Adipocyte (in vitro differentiated cells): ENCODE data around the gene NIPAL4.
A peak's percentile ranks its signal among the peaks of the same experiment; 100 is the strongest.
"Not testable (repeated sequence)": the region's sequence is repeated elsewhere in the genome, so short reads cannot be mapped to it uniquely, and the experiment has no call there.

Source experiments
- DNase-seq: peaks from one replicate; pipeline ENCODE4 v3.0.0-alpha.2; 2015; ENCODE audit warnings: low read depth
- H3K27me3 ChIP-seq: replicated peaks from 2 replicates; pipeline ENCODE4 v1.7.0; 2013; ENCODE audit warnings: mild to moderate bottlenecking, low read length, moderate library complexity; ENCODE audit not compliant: control insufficient read depth, insufficient read depth
- H3K36me3 ChIP-seq: 2 replicates; pipeline ENCODE4 v1.7.0; 2013; ENCODE audit warnings: low read length, mild to moderate bottlenecking, moderate library complexity; ENCODE audit not compliant: control insufficient read depth, insufficient read depth, severe bottlenecking
- H3K4me1 ChIP-seq: 2 replicates; pipeline ENCODE4 v1.7.0; 2013; ENCODE audit warnings: mild to moderate bottlenecking, low read length, moderate library complexity; ENCODE audit not compliant: control insufficient read depth, insufficient read depth
- H3K4me3 ChIP-seq: 2 replicates; pipeline ENCODE4 v1.7.0; 2013; ENCODE audit warnings: mild to moderate bottlenecking, low read length, moderate library complexity
- H3K9ac ChIP-seq: 2 replicates; pipeline ENCODE4 v1.7.0; 2013; ENCODE audit warnings: mild to moderate bottlenecking, low read length, moderate library complexity
- H3K9me3 ChIP-seq: 2 replicates; pipeline ENCODE4 v1.7.0; 2013; ENCODE audit warnings: mild to moderate bottlenecking, low read length, moderate library complexity; ENCODE audit not compliant: control insufficient read depth

Gene NIPAL4

GRCh38 chr5:157477814-157478494, 17.9 kb downstream of the NIPAL4 start:
- no peak overlapping the region for H3K9ac ChIP-seq
- peaks cover 5% of the 10 kb centered on the region for H3K4me1 ChIP-seq
- peaks cover 2% of the 10 kb centered on the region for H3K27me3 ChIP-seq
- no peaks in the 10 kb centered on the region for H3K36me3 ChIP-seq
- no peak overlapping the region for H3K4me3 ChIP-seq
- no peaks in the 10 kb centered on the region for H3K9me3 ChIP-seq
- no peak for DNase-seq

DNA sequence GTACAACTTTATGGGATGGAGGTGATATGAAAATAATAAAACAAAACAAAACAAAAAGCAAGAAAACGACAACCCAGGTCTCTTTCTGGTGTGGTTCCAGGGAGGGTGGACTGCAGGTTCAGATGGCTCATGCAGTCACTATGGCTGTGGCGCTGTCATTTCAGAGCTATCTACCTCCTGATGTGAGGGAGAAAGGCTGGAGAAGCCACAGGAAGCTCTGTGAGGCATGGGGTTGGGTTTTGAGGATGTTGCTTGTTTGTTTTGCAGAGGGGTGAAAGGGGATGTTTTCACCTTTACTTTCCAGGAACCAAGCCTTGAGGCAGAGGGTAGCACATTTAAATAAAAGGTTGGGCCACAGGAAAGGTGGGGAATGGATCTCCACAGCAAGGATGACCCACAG, 18.7 kb downstream of the NIPAL4 start:
- Histone ChIP-seq H3K4me3 (no peak overlapping the region), H3K36me3 (no peaks in the 10 kb centered on the region), H3K27me3 (peaks cover 2% of the 10 kb centered on the region), H3K9me3 (no peaks in the 10 kb centered on the region), H3K9ac (no peak overlapping the region), H3K4me1 (no peaks in the 10 kb centered on the region)
- no peak for DNase-seq

DNA sequence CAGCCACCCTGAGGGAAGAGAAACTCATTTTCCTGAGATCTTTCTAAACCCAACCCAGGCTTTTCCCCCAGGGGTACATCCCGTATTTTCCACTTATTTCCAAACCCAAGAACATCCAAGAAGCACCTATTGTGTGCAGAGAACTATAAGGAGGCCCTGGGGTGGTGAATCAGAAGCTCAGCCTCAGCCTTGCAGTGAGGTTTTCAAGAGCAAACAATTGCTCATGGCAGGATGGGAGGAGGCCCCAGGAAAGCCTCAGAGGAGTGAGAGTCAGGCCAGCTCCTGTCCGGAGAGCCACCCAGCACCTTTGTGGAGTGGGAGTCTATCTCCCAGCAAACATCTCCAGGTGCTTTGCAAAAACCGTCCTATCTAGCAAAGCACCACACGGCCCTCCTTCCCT, 19.2 kb downstream of the NIPAL4 start:
- H3K27me3 ChIP-seq: peaks cover 2% of the 10 kb centered on the region
- no peaks in the 10 kb centered on the region for H3K4me1 ChIP-seq
- H3K4me3 ChIP-seq: no peak overlapping the region
- no peak overlapping the region for H3K9ac ChIP-seq
- no peaks in the 10 kb centered on the region for H3K9me3 ChIP-seq
- H3K36me3 ChIP-seq: no peaks in the 10 kb centered on the region
- no peak for DNase-seq

GRCh38 chr5:157479612-157480510, 19.8 kb downstream of the NIPAL4 start:
- H3K9me3 ChIP-seq: no peaks in the 10 kb centered on the region
- H3K36me3 ChIP-seq: no peaks in the 10 kb centered on the region
- H3K4me3 ChIP-seq: no peak overlapping the region
- H3K4me1 ChIP-seq: peaks cover 7% of the 10 kb centered on the region
- no peak overlapping the region for H3K9ac ChIP-seq
- DNase-seq: no peak
- peaks cover 2% of the 10 kb centered on the region for H3K27me3 ChIP-seq

GRCh38 chr5:157481265-157481664, 21.3 kb downstream of the NIPAL4 start:
- Histone ChIP-seq H3K4me3 (no peak overlapping the region), H3K9ac (no peak overlapping the region), H3K36me3 (no peaks in the 10 kb centered on the region), H3K27me3 (peaks cover 2% of the 10 kb centered on the region), H3K4me1 (peaks cover 10% of the 10 kb centered on the region), H3K9me3 (no peaks in the 10 kb centered on the region)
- DNase-seq: no peak

GRCh38 chr5:157481666-157482065, 21.7 kb downstream of the NIPAL4 start:
- H3K9ac ChIP-seq: no peak overlapping the region
- H3K4me1 ChIP-seq: peaks cover 10% of the 10 kb centered on the region
- no peak overlapping the region for H3K4me3 ChIP-seq
- H3K36me3 ChIP-seq: no peaks in the 10 kb centered on the region
- H3K27me3 ChIP-seq: peaks cover 2% of the 10 kb centered on the region
- no peaks in the 10 kb centered on the region for H3K9me3 ChIP-seq
- DNase-seq: no peak

GRCh38 chr5:157482702-157483101, 22.7 kb downstream of the NIPAL4 start:
- not testable (repeated sequence) for H3K36me3 ChIP-seq, H3K9me3 ChIP-seq, H3K4me3 ChIP-seq, H3K9ac ChIP-seq, DNase-seq, H3K27me3 ChIP-seq
- peaks cover 10% of the 10 kb centered on the region for H3K4me1 ChIP-seq

- no peaks in the 10 kb centered on the region for H3K36me3 ChIP-seq
- H3K4me1 ChIP-seq: peaks cover 10% of the 10 kb centered on the region
- peak; percentile 38 for DNase-seq
- no peak overlapping the region for H3K9ac ChIP-seq
- no peaks in the 10 kb centered on the region for H3K9me3 ChIP-seq
- no peak overlapping the region for H3K4me3 ChIP-seq
- no peaks in the 10 kb centered on the region for H3K27me3 ChIP-seq
Measured at GRCh38 chr5:157484768-157485167, 24.8 kb downstream of the NIPAL4 start.

- no peak for DNase-seq
- H3K9ac ChIP-seq: no peak overlapping the region
- H3K4me3 ChIP-seq: no peak overlapping the region
- H3K9me3 ChIP-seq: no peaks in the 10 kb centered on the region
- no peaks in the 10 kb centered on the region for H3K27me3 ChIP-seq
- H3K36me3 ChIP-seq: no peaks in the 10 kb centered on the region
- H3K4me1 ChIP-seq: peaks cover 10% of the 10 kb centered on the region
Measured at GRCh38 chr5:157485340-157485739, 25.3 kb downstream of the NIPAL4 start.

GRCh38 chr5:157485811-157486210, 25.8 kb downstream of the NIPAL4 start:
- DNase-seq: no peak
- H3K9me3 ChIP-seq: no peaks in the 10 kb centered on the region
- peaks cover 10% of the 10 kb centered on the region for H3K4me1 ChIP-seq
- H3K27me3 ChIP-seq: no peaks in the 10 kb centered on the region
- no peak overlapping the region for H3K4me3 ChIP-seq
- H3K36me3 ChIP-seq: no peaks in the 10 kb centered on the region
- no peak overlapping the region for H3K9ac ChIP-seq

GRCh38 chr5:157486221-157486681, 26.2 kb downstream of the NIPAL4 start:
- no peaks in the 10 kb centered on the region for H3K27me3 ChIP-seq
- no peaks in the 10 kb centered on the region for H3K9me3 ChIP-seq
- H3K4me1 ChIP-seq: peaks cover 10% of the 10 kb centered on the region
- no peaks in the 10 kb centered on the region for H3K36me3 ChIP-seq
- H3K4me3 ChIP-seq: no peak overlapping the region
- no peak overlapping the region for H3K9ac ChIP-seq
- DNase-seq: no peak
